HepG2 (cell line): ENCODE measurements around the gene DNMT3A.

Experiments
- CHD4 ChIP-seq: fragments of 200-600 bp; sonication (generic); IDR thresholded peaks from 2 replicates; pipeline ENCODE4 v1.7.0; 2017; ENCODE audit warnings: mild to moderate bottlenecking, low read length, borderline replicate concordance
- CREB1 ChIP-seq, 2 experiments: fragments of 450-650 bp in 1 of 2; IDR thresholded peaks; 2 replicates each; pipeline ENCODE4 v1.6.1; 2016 to 2017; ENCODE audit warnings: control low read depth in 1 of 2, mild to moderate bottlenecking in 1 of 2, missing compliant biosample characterization in 1 of 2, missing genetic modification characterization in 1 of 2
- SP1 ChIP-seq, 2 experiments: fragments of 450-650 bp in 1 of 2; sonication (generic) in 1 of 2; formaldehyde crosslinking in 1 of 2; IDR thresholded peaks; 2 replicates each; pipeline versions ENCODE4 v1.4.0 to v1.6.1; 2016 to 2020; ENCODE audit warnings: missing genetic modification reagents in 1 of 2
- STAG1 ChIP-seq: sonication (generic); formaldehyde crosslinking; IDR thresholded peaks from 2 replicates; pipeline ENCODE4 v1.4.0; 2020; ENCODE audit warnings: missing genetic modification reagents
- ZNF552 ChIP-seq: sonication (generic); formaldehyde crosslinking; IDR thresholded peaks from 2 replicates; pipeline ENCODE4 v1.9.0; 2022; ENCODE audit warnings: missing genetic modification reagents, mild to moderate bottlenecking, borderline replicate concordance
- TF ChIP-seq, protein P1 (sequence below): sonication (generic); formaldehyde crosslinking; IDR thresholded peaks from 2 replicates; pipeline ENCODE4 v1.5.0; 2020; ENCODE audit warnings: mild to moderate bottlenecking, missing genetic modification reagents, moderate library complexity

DNA sequence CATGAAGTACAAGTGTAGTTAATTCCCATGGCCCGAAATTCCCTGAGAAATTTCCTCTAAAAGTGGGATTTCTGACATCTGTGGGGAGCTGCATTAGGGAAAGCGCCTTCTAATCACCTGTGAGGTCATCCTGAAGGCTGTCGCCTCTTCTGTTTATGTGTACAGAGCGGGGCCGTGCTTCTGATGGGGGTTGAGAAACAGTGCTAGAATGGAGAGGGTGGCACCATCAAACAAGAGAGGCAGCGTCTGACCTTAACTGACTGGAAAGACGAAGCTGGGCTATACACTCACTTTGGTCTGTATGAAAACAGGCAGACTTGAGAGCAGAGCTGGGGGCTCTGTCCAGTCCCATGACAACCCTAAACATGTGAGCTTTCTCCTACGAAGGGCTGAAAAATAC, 44.2 kb upstream of the DNMT3A start:
- TF ChIP-seq, protein P1, sequence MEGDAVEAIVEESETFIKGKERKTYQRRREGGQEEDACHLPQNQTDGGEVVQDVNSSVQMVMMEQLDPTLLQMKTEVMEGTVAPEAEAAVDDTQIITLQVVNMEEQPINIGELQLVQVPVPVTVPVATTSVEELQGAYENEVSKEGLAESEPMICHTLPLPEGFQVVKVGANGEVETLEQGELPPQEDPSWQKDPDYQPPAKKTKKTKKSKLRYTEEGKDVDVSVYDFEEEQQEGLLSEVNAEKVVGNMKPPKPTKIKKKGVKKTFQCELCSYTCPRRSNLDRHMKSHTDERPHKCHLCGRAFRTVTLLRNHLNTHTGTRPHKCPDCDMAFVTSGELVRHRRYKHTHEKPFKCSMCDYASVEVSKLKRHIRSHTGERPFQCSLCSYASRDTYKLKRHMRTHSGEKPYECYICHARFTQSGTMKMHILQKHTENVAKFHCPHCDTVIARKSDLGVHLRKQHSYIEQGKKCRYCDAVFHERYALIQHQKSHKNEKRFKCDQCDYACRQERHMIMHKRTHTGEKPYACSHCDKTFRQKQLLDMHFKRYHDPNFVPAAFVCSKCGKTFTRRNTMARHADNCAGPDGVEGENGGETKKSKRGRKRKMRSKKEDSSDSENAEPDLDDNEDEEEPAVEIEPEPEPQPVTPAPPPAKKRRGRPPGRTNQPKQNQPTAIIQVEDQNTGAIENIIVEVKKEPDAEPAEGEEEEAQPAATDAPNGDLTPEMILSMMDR (CRISPR knock-in tag) = no peak
- TF ChIP-seq STAG1 (CRISPR knock-in tag) (no peak), CHD4 (no peak), ZNF552 (CRISPR knock-in tag) (no peak), SP1 (IDR thresholded peaks at IDR 0.05) (no peak), SP1 (CRISPR knock-in tag; IDR thresholded peaks at IDR 0.05) (no peak), CREB1 (IDR thresholded peaks at IDR 0.05) (no peak), CREB1 (CRISPR knock-in tag; IDR thresholded peaks at IDR 0.05) (no peak)
